T-helper 22 cell (primary cell): Measurements from ENCODE around the gene PLGRKT.
A peak's percentile ranks its signal among the peaks of the same experiment; 100 is the strongest.
"Not testable (repeated sequence)": the region's sequence is repeated elsewhere in the genome, so short reads cannot be mapped to it uniquely, and the experiment has no call there.

Source experiments
- DNase-seq: peaks from one replicate; pipeline ENCODE4 v3.0.0-alpha.2; 2020; ENCODE audit warnings: low read depth

Gene PLGRKT

DNA sequence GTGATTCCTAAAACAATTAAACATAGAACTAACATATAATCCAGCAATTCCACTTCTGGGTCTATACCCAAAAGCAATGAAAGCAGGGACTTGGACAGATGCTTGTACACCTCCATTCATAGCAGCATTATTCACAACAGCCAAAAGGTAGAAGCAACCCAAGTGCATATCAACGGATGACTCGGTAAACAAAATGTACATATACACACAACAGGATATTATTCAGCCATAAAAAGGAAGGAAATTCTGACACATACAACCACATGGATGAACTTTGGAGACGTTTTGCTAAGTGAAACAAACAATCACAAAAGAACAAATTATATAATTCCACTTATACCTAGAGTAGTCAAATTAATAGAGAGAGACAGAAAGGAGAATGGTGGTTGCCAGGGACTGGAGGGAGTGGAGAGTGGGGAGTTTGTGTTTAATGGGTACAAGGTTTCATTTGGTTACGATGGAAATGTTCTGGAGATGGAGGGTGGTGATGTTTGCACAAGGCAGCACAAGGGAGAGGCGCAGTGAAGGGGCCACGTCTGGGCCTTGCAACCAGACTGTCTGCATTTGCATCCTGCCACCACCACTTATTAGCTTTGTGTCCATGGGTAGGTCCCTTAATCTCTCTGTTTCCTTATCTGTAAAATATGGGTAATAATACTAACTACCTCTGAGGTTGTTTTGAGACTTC, 61.8 kb downstream of the PLGRKT start:
- DNase-seq: no peak

DNA sequence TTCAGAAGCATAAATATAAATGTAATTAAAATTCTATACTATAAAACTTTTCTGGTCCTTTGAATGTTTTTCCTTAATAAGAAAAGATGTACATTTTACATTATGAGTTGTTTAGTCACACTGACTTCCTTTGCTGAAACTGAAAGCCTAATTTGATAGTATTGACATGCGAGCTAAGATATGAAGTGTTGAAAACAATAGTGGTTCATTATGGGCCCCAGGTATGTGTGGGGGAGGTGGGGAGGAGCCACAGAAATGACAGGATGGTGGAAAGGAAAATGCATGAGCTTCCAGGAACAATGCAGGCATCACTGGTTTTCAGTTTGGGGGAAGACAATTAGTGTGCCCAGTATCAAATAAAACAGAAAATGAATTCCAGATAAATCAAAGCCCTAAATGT, 62.6 kb downstream of the PLGRKT start:
- no peak for DNase-seq

DNA sequence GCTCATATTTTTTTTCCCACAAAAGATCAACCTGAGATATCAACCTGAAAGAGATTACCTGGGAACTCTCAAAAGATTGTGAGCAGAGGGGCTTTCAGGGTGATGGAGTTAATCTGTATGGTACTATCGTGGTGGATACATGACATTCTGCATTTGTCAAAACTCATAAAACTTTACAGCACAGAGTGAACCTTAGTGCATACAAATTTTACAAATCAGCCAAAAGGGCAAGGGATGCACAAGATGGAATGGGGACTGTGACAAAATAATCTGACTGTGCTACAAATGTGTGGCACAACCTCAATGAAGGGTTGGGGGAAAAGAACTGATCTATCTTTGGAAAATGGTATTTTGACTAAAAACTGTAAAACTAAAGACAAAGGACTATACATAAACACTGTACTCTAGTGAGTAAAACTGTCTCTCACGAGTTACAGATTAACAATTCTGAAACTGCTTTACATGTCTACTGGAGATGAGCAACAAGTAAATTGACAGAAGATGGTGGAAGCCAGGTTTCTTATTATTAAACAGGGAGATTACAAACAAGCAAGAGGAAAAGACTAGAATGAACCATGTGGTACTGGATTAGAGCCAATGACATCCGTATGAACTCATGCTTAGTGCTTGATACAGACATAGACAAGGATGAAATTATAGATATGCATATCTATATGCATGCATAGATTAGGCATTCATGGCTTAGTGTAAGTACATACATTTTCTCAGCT, 73.3 kb downstream of the PLGRKT start:
- no peak for DNase-seq

DNA sequence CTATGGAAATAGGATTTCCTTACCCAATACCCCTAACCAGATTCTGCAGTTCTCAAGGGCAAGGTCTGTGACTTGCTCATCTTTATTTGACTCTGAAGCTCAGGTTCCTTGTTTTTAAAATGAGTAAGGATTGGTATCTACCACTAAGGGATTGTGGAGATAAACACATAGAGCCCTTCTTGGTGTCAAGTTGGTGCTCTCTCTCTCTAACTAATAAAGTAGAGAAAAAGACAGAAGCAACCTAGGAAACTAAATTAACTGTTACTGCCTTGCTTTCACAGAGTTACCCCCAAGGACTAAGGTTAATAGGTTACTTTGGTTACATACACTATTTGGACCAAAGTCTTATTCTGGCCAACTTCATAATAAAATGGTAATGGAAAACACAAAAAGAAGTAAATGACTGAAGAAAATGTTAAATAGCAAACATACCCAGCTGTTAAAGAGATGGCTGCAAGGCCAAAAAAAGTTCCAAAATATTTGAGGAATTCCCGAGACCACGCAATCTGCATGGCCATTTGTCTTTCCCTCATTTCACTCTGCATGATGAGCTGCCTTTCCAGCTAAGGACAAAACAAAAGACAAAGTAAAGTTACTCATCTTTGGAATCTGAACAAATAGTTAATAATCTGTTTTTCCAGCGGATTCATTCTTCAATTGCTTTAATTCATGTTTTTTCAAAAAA, 76.3 kb downstream of the PLGRKT start:
- DNase-seq: no peak

DNA sequence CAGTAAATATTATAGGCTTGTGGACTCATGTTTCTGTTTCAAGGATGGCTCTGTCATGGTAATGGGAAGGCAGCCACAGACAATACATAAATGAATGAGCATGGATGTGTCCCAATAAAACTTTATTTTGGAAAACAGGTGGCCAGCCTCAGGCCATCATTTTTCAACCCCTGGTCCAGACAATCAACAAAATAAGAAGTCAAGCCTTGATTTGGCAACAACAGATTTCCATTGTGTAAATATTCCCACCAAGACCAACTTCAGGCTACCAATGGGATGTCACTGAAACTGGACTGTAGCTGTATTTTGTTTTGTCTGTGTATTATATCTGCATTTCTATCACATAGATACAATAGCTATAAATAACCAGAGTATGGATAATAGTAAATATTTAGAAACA, 77.4 kb downstream of the PLGRKT start:
- DNase-seq: no peak

DNA sequence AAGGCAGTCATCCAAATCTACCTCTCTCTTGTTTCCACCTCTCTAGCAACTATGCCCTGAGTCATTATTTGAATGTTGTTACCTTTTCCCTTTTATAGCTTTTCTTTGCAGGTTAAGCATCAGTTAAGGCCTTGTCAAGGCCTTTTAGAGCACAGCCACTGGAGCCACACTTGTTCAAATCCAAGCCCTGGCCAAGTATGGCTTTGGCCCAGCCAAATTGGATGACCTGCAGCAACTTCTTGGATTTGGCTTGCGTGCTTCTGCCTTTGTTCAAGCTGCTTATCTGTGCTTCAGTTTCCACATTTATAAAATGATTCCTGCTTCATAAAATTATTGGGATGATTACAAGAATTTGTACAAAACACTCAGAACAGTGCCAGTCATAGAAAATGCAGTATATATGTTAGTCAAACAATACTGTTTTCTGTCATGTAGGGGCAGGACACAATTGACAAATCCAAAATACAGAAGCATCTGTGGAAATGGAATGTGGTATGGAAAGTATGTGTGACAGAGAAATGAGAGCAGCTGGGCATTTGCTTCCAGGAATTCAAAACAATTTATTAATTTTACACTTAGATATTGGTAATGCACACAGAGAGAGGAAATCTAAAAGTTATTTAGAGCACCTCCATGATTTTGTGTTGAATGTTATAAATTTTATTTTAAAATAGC, 80.2 kb downstream of the PLGRKT start:
- no peak for DNase-seq

DNA sequence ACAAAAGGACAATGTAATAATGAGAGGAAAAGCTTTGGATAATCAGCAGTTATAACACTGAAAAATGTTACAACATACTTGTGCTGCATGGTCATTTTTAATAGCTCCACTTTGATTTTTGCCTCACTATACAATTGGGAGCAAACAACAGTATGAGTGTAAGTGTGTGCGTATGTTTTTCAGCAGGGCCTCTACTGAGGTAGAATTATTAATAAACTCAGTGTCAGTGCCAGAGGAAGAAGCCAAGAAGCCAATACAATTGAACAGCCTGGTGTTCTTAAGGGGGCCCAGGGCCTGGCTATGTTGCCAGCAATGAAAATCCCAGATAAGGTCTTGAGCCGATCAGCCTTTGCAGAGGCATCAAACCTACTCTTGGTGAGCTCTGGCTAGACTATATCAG, 81.9 kb downstream of the PLGRKT start:
- DNase-seq: no peak

DNA sequence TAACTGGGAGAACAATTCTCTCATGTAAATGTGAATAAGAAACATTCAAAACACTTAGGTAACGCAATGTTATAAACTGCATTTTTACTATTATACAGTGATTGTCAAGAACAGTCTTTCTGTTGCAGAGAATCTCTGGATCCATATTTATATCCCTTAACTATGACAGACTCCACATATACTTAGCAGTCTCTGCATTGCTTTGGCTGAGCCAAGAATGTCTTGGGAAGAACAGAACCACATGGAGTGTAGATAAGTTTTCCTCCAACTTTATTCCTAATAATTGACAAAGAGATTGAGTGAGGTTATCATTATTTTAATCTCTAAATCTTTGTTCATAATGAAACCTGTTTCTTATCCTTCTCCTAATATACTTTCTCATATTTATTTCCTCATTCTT, 82.5 kb downstream of the PLGRKT start:
- no peak for DNase-seq

DNA sequence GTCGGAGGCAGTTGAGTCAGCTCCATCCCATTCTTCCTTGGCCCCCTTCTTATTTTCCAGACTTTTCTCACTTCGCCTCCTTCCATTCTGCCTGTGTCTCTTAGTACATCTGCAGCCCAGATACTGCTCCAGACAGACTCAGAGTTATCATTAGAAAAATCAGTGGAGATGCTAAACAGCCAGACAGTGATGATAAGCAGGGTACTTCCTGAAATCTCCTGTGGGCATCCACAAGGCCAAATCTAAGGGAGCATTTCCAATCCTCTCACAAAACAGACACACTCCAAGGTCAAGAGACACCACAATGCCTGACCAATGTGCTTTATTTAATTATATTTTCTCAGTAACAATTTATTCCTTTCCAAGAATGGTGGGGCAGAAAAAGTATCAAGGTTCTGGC, 83.5 kb downstream of the PLGRKT start:
- no peak for DNase-seq

DNA sequence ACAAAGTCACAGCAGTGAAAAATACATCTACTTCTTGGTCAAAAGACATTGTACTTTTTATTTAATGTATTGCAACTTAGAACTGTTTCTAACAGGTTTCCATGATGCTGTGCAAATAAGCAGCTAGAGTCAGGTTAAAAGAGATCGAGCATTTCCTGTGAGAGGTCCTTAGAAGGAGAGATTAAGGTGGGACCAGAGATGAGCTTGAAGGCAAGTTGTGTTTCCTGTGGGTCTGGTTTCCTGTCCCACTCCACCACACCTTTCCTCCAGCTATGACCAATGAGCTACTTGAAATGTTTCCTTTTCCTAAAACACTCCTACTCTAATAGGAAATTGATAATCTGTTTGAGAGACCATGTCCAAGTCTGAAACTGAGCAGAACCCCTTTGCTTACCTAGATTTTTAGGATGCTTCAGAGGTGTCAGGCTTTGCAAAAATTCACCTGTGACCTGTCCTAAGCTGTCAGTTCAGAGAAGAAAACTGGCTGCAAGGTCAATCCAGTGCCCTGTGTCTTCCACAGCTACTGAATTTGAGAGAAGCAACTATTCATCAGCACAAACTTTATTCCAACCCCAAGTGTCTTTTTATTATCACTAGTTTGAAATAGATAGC, 85.0 kb downstream of the PLGRKT start:
- DNase-seq: no peak

DNA sequence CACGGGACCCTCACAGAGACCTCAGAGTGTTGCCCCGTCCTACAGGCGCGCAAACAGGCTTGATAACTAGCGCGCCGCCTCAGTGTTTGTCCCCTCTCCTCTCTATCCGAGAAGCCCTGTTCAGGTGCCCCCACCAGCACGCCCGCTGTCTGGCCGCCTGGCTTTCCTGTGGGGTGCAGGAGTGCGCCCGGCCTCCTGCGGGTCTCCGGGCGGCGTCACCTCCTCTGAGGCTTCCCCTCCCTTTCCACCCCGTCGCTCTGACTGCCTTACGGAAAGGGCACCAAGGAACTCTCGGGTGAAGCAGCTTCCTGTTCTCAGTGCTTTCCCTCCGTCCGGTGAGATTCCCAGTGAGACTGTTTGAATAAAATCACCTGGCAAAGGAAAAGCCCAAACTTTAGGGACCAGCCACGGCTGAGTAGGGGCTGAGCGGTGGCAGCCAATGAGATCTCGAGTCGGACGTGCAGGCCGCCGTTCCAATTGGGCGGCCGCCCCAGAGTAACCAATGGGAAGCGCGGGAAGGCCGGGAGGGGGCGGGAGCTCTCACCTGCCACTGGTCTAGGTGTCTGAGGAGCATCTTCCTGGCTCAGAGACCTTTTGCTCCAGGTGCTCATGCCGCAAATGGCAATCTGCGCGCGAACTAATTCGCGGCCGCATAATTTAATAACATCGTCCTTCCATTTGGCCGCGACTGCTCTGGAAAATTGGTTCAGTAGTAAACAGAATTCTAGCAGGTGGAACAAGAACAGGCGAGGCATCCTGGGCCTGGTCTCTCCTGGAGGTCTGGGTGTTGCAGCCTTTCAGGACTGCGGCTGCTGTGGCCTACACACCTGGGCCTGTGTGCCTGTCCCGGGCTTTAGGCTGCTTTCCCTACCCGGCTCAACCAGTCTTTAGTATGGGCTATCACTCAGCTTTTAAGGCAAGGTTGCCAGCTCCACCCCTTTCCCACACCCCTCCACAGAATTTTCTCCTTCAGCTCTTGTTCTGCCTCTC, 98.4 kb downstream of the PLGRKT start, which contains the start of gene RLN1:
Gene RLN1 (minus strand): TSS at position 885 of the 990 bp plus-strand sequence. CDS start 130 bp downstream, at position 755.
- DNase-seq: not testable (repeated sequence)

DNA sequence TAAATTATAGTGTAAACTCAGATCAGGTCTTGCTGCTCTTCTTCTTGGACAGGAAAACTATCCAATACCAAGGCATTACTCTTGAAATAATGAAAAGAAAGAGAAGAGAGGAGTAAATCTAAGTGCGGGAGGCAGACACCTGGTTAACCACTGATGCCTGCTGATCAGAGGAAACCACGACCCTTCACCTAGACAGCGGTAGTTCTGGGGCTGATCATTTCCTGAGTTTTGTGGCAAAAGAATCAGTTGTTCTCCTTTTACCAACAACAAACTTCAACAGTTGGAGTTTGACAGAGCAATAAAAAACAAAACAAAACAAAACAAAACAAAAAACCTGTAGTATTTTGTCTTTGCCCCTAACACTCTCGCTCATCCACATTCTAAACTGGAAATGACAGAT, 101.0 kb downstream of the PLGRKT start:
- peak; percentile 18 for DNase-seq

DNA sequence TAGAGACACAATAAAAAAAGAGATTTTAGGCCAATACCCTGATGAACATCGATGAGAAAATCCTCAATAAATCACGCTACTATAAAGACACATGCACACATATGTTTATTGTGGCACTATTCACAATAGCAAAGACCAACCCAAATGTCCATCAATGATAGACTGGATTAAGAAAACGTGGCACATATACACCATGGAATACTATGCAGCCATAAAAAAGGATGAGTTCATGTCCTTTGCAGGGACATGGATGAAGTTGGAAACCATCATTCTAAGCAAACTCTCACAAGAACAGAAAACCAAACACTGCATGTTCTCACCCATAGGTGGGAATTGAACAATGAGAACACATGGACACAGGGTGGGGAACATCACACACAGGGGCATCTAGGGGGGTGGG, 106.4 kb downstream of the PLGRKT start:
- not testable (repeated sequence) for DNase-seq

DNA sequence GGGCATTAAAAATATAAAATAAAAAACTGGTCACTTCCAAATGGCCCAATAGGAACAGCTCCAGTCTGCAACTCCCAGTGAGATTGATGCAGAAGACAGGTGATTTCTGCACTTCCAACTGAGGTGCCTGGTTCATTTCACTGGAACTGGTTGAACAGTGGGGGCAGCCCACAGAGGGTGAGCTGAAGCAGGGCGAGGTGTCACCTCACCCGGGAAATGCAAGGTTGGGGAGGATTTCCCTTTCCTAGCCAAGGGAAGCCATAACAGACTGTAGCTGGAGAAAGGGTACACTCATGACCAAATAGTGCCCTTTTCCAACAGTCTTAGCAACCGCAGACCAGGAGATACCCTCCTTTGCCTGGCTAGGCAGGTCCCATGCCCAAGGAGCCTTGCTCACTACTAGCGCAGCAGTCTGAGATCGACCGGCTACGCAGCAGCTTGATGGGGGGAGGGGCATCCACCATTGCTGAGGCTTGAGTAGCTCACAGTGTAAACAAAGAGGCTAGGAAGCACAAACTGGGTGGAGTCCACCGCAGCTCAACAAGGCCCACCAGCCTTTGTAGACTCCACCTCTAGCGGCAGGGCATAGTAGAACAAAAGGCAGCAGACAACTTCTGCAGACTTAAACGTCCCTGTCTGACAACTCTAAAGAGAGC, 110.7 kb downstream of the PLGRKT start:
- DNase-seq: peak; percentile 52

DNA sequence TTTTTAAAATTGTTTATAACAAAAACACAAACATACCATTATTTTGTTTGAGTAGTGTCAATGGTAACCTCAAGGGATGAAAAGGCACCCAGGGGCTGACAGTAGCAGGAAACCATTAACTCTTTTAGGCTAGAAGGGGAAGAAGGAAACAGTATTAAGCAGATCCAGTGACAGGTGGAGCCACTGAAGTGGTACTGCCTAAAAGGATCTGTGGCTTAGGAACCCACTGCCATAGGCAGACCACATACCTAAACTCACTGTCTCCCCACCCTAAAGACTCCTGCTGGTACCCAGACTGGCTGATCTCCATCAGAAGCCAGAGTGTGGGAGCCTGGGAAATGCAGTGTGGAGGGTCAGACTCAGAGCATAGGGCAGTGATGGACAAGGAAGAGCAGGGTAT, 111.5 kb downstream of the PLGRKT start:
- DNase-seq: no peak

DNA sequence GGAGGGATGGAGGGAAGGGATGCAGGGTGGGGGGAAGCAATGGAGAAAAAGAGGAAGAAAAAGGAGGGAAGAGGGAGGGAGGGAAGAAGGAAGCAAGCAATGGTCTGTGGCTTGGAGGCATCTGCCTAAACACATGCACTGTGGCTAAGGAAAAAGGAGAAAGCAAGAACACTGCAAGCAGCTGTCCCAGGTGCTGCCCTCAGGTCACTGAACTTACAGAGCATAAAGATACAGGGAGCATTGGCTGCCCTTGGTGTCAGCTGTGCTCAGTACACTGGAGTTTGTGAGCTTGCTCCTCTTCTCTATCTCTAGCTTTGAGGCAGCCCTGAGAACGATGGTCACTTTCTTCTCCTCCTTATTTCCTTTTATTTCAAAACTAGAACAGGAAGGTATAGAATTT, 116.1 kb downstream of the PLGRKT start:
- not testable (repeated sequence) for DNase-seq

DNA sequence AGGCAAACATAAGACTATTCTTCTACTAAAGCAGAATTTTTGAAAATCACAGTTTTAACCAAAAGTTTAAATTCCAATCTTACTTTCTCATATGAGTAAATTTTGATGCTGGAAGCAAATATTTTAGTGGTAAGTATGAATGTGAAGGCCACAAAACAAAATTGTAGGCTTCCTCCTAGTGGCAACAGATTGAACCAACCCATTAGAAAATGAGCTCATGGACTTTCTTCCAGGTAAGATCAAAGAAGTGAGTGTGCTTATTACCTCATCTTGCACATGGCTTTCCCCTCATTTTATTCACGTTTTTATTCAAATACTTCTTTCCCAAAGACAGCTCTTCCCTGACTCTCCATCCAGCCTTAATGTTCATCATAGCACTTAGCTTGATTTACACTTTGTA, 116.7 kb downstream of the PLGRKT start:
- DNase-seq: no peak

DNA sequence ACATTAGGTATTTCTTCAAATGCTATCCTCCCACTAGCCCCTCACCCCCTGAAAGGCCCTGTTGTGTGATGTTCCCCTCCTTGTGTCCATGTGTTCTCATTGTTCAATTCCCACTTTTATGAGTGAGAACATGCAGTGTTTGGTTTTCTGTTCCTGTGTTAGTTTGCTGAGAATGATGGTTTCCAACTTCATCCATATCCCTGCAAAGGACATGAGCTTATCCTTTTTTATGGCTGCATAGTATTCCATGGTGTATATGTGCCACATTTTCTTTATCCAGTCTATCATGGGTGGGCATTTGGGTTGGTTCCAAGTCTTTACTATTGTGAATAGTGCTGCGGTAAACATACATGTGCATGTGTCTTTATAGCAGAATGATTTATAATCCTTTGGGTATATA, 121.3 kb downstream of the PLGRKT start:
- not testable (repeated sequence) for DNase-seq

DNA sequence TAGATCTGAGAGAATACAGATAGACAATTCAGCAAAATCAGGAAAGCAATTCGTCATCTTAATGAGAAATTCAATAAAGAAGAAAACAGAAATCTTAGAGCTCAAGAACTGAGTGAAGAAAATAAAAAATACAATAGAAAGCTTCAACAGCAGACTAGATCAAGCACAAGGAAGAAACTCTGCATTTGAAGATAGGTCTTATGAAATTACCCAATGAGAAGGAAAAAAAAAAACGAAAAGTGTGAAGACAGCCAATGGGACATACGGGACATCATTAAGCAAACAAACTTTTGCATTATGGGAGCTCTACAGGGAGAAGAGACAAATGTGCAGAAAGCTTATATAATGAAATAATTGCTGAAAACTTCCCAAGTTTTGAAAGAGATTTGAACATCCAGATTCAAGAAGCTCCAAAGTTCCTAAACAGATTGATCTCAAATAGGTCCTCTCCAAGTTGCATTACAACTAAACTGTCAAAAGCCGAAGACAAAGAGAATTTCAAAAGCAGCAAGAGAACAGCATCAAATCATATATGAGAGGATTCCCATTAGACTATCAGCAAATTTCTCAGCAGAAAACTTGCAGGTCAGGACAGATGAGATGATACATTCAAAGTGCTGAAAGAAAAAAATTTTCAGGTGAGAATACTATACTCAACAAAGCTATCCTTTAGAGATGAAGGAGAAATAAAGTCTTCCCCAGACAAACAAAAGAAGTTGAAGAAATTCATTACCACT, 122.4 kb downstream of the PLGRKT start:
- no peak for DNase-seq

DNA sequence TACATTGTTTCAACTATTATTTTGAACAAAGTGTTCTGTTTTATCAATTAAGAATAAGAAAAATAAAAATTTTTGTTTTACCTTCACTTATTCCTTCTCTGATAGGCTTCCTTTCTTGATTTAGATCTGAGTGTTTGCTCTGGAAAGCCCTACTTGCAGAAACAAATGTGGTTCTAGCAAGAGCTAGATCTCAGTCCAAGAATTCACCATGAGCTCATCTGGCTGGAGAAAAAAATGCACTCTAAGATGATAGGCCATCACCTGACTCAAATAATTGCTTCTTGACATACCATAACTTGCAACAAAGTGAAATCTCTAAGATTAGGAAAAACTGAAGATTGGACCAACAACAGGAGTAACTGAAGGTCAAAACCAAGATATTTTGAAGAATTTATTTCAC, 126.9 kb downstream of the PLGRKT start:
- DNase-seq: no peak
